GM12873 (cell line): ENCODE measurements around the gene ZNF749.

Source experiments
- TF ChIP-seq, protein P1 (sequence below): IDR thresholded peaks from 2 replicates; pipeline ENCODE4 v1.5.1; 2012; ENCODE audit warnings: low read depth, mild to moderate bottlenecking, moderate library complexity, low read length, control low read depth; ENCODE audit not compliant: insufficient read depth; ENCODE audit errors: missing control alignments

Gene ZNF749

DNA sequence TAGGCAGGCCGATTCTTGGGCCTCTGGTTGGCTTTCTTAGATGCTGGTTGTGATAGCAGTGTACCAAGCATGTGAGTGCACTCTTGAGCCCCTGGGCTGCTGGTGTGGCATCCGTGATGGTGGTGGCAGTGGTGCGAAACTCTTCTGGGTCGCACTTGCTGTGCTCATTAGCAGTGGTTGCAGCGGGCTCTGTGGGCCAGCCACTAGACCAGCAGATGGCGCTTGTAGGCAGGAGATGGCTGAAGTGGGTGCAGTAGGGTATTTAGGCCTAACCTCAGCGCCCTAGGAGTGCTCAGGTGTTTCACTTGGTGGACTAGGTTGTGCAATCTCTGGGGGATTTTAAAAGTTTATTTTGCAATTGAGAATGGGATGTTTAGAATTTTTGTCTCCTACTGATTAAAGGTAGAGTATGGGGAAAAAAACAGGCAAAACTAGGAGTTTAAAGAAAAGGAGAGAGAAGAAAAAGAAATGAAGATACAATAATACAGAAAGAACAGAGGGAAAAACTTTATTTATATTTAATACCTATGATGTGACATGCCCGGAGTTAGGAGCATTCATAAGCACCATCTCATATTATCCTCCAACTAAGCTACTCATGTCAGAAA is 28.5 kb upstream of the ZNF749 start:
- TF ChIP-seq, protein P1, sequence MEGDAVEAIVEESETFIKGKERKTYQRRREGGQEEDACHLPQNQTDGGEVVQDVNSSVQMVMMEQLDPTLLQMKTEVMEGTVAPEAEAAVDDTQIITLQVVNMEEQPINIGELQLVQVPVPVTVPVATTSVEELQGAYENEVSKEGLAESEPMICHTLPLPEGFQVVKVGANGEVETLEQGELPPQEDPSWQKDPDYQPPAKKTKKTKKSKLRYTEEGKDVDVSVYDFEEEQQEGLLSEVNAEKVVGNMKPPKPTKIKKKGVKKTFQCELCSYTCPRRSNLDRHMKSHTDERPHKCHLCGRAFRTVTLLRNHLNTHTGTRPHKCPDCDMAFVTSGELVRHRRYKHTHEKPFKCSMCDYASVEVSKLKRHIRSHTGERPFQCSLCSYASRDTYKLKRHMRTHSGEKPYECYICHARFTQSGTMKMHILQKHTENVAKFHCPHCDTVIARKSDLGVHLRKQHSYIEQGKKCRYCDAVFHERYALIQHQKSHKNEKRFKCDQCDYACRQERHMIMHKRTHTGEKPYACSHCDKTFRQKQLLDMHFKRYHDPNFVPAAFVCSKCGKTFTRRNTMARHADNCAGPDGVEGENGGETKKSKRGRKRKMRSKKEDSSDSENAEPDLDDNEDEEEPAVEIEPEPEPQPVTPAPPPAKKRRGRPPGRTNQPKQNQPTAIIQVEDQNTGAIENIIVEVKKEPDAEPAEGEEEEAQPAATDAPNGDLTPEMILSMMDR = peak; percentile 85

DNA sequence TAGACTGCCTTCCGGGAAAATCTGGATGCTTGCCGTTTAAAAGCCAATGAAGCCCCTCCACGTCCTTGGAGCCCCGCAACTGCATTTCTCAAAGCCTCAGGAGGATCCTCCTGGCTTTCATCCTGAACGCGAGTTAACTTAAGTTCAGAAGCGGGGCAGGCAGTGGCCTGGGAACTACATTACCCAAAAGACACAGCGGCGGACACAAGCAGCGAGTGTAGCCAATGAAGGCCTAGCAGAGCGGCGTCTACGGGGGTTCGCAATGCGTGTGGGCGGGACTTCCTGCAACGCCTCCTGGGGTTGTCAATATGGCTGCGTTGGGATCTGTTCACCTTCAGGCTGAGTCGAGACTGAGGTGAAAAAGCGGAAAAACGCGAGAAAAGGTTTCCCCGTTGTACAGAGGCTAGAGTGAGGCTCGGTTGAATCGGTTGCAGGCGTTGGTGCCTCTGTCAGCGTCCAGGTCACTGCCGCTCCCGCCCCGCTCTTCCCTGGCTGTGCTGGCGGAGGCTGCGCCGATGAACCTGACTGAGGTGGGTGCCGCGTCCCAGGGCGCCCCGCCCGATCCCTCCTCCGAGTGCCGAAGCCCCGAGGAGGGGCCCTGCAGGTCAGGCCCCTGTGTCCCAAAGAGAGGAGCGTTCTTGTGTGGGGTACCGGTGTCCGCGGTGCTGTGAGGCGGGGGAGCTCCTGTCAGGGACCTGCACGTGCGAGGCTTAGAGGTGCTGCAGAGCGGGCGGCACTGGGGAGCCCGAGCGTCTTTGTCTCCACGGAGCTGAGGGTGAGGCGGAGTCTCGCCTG is 24.1 kb upstream of the ZNF749 start, which contains the start of gene ZNF17:
Gene ZNF17 (plus strand): TSS at position 285 of the 795 bp plus-strand sequence. CDS start 2,455 bp downstream, outside the sequence.
- TF ChIP-seq, protein P1 = no peak

DNA sequence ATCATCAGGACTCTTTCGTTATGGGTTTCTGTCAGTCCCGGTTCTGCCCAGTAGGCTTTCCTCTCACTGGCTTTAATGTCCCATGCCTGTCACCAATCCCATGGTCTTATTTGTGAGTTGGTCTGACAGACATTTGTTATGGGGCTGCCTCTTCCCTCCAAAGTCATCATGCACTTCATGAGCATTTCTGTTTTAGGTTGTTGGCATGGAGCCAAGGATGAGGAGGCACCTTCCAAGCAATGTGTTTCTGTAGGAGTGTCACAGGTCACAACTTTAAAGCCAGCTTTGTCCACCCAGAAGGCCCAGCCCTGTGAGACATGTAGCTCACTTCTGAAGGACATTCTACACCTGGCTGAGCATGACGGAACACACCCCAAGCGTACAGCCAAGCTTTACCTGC is 15.7 kb upstream of the ZNF749 start:
- TF ChIP-seq, protein P1 = no peak

DNA sequence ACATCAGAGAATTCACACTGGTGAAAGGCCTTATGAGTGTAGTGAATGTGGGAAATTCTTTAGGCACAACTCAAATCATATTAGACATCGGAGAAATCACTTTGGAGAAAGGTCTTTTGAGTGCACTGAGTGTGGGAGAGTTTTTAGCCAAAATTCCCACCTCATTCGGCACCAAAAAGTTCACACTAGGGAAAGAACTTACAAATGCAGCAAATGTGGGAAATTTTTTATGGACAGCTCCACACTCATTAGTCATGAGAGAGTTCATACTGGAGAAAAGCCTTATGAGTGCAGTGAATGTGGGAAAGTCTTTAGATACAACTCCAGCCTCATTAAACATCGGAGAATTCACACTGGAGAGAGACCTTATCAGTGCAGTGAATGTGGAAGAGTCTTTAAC is 14.1 kb upstream of the ZNF749 start:
- TF ChIP-seq, protein P1 = no peak

DNA sequence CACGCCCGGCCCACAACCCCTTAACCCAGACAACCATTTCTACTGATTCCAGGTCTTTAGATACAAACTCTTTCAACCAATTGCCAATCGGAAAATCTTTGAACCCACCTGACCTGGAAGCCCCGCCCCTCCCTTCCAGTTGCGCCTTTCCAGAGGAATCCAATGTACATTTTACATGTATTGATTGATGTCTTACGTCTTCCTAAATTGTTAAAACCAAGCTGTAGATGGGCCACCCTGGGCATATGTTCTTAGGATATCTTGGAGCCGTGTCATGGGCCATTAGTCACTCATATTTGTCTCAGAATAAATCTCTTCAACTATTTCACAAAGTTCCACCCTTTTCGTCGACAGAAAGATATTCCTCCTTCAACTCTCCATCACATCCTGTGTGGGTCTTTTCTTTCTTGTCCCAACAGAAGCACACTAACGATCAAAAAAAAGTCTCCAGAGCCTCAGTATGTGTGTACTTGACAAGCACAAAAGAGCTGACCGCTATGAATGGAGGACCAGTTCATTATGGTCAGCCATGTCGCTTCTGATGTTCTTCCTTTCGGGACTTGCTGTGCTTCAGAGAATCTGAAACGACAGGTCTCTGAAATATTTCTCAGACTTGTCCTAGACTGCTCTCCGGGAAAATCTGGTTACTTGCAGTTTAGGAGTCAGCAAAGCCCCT is 601 bp upstream of the ZNF749 start:
- TF ChIP-seq, protein P1 = no peak

DNA sequence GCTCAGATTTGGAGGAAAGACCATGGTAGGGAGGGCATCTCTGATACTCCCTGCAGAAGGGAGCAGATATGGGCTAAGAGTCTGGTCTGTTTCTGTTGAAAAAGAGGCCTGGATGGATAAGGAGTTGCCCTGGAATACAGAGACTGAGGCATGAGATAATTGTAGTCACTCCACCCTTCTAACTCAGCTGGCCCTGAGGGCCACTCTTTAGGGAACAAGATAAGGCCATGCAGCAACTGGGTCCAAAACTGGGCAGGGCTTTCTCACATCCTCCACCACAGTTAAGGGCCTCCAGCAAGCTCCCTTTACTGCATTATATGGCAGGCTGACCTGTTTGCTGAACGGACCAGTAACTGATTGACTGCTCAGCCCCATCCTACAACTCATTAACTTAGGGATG is 1.3 kb downstream of the ZNF749 start:
- TF ChIP-seq, protein P1 = no peak

DNA sequence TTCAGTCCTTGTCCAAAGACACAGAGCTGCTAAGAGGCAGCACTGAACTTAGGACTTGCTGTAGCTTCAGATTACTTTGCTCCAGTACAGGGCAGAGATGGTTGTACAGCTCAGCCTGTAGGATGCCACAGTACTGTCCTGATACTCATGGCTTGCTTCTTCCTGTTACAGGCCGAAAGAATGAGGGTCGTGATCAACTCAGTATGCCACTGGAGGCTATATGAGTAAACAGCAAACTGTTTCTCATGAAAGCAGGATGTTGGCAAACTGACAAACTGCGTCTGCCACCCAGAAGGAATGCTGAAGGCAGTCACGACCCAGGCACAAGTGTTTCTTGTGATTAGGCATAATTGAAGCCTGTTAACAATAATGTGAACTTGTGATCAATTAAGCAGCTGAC is 2.8 kb downstream of the ZNF749 start:
- TF ChIP-seq, protein P1 = no peak
